ENCODE data around the gene NDUFB3. TPM values are rescaled to one million over a fixed set of nuclear protein-coding genes. Genes with fewer than 3 reads are reported as not detected.
"Not testable (repeated sequence)": the region's sequence is repeated elsewhere in the genome, so short reads cannot be mapped to it uniquely, and the experiment has no call there.

NDUFB3 gene
- total RNA-seq, 1 donor from 2014 or later, result 82.3 TPM

DNA sequence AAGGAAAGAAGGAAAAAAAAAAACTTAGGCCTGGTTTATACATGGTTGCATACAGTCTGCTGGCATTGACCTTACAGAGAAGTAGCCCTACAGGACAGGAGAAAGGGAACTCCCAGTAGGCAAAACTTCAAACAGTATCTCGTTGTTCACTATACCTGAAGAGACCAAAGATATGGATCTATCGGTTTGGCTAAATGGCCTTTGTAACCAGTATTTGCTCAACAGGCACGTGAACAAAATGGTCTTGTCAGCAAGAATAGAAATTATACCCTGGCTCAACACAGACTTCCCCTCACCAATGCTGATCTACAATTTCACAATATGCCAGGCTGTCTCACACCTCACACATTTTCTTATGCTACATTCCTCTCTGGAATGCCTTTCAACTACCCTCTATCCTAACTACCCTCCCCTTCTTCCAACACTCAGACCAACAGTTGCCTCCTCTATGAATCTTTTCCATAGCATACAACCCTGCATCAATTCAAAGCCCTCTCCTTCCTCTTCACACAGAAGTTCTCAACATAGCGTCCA lies 14.0 kb upstream of the NDUFB3 start:
- no peaks in the 10 kb centered on the region for H3K9me3 Mint-ChIP-seq (ENCODE audit: unreplicated experiment)
- peaks cover 1% of the 10 kb centered on the region for H3K27me3 Mint-ChIP-seq (ENCODE audit: unreplicated experiment)
- no peak for DNase-seq (ENCODE audit: low spot score)
- TF ChIP-seq, protein P1, sequence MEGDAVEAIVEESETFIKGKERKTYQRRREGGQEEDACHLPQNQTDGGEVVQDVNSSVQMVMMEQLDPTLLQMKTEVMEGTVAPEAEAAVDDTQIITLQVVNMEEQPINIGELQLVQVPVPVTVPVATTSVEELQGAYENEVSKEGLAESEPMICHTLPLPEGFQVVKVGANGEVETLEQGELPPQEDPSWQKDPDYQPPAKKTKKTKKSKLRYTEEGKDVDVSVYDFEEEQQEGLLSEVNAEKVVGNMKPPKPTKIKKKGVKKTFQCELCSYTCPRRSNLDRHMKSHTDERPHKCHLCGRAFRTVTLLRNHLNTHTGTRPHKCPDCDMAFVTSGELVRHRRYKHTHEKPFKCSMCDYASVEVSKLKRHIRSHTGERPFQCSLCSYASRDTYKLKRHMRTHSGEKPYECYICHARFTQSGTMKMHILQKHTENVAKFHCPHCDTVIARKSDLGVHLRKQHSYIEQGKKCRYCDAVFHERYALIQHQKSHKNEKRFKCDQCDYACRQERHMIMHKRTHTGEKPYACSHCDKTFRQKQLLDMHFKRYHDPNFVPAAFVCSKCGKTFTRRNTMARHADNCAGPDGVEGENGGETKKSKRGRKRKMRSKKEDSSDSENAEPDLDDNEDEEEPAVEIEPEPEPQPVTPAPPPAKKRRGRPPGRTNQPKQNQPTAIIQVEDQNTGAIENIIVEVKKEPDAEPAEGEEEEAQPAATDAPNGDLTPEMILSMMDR (IDR thresholded peaks at IDR 0.05; ENCODE audit: unreplicated experiment), result no peak
- peaks cover under 1% of the 10 kb centered on the region for H3K36me3 Mint-ChIP-seq (ENCODE audit: low read depth, unreplicated experiment)
- H3K4me1 Mint-ChIP-seq (ENCODE audit: unreplicated experiment), result peaks cover 3% of the 10 kb centered on the region
- no peak overlapping the region for H3K27ac Mint-ChIP-seq (ENCODE audit: unreplicated experiment)
- peak overlapping the region; percentile 2 for H3K4me3 Mint-ChIP-seq (ENCODE audit: unreplicated experiment)

DNA sequence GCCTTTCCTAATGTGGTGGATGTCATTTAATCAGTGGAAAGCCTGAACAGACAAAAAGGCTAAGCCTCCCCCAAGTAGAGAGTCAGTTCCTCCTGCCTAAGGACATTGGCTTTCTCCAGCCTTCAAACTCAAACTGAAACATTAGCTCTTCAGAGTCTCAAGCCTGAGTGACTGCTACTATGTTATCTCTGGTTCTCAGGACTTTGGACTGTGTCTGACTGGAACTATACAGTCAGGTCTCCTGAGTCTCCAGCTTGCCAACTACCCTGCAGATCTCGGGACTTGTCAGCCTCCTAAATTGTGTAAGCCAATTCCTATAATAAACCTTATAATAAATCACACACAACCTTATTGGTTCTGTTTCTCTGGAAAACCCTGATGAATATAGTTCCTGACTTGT lies 12.9 kb upstream of the NDUFB3 start:
- no peak for DNase-seq (ENCODE audit: low spot score)
- H3K9me3 Mint-ChIP-seq (ENCODE audit: unreplicated experiment), result no peaks in the 10 kb centered on the region
- no peak overlapping the region for H3K27ac Mint-ChIP-seq (ENCODE audit: unreplicated experiment)
- H3K27me3 Mint-ChIP-seq (ENCODE audit: unreplicated experiment), result peaks cover 1% of the 10 kb centered on the region
- no peak overlapping the region for H3K4me3 Mint-ChIP-seq (ENCODE audit: unreplicated experiment)
- H3K4me1 Mint-ChIP-seq (ENCODE audit: unreplicated experiment), result peaks cover 2% of the 10 kb centered on the region
- no peaks in the 10 kb centered on the region for H3K36me3 Mint-ChIP-seq (ENCODE audit: low read depth, unreplicated experiment)
- TF ChIP-seq, protein P1 (IDR thresholded peaks at IDR 0.05; ENCODE audit: unreplicated experiment), result no peak

DNA sequence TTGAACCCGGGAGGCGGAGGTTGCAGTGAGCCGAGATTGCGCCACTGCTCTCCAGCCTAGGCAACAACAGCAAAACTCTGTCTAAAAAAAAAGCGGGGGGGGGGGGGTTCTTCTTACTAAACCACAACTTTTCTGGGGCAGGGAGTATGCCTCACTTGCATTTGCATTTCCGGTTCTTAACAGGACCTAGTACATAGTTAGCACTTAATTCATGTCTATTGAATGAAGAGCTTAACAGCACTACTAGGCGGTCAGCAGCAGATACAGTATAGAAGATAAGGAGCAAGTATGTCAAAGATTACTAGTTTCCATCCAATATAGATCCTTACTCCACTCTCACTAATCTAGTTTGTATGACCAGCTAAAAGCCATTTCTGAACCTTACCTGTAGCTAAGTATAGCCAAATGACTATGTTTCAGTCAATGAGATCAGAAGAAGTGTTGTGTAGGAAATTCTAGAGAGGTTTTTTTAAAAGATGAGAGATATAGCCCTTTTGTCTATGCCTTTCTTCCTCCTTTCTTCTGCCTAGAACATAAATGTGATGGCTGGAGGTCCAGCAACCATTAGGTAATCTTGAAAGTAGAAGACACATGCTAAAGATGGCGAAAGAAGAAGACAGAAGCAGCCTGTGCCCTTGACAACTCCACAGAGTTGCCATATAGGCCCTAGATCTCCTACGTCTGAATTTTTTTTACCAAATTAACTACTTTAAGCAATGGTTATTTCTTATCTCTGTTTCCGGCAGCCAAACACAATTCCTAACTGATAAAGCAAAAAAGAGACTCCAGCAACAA lies 11.6 kb upstream of the NDUFB3 start:
- H3K36me3 Mint-ChIP-seq (ENCODE audit: low read depth, unreplicated experiment), result no peaks in the 10 kb centered on the region
- no peaks in the 10 kb centered on the region for H3K9me3 Mint-ChIP-seq (ENCODE audit: unreplicated experiment)
- DNase-seq (ENCODE audit: low spot score), result no peak
- H3K4me1 Mint-ChIP-seq (ENCODE audit: unreplicated experiment), result peaks cover 2% of the 10 kb centered on the region
- no peak overlapping the region for H3K4me3 Mint-ChIP-seq (ENCODE audit: unreplicated experiment)
- peaks cover under 1% of the 10 kb centered on the region for H3K27me3 Mint-ChIP-seq (ENCODE audit: unreplicated experiment)
- TF ChIP-seq, protein P1 (IDR thresholded peaks at IDR 0.05; ENCODE audit: unreplicated experiment), result no peak
- H3K27ac Mint-ChIP-seq (ENCODE audit: unreplicated experiment), result no peak overlapping the region

DNA sequence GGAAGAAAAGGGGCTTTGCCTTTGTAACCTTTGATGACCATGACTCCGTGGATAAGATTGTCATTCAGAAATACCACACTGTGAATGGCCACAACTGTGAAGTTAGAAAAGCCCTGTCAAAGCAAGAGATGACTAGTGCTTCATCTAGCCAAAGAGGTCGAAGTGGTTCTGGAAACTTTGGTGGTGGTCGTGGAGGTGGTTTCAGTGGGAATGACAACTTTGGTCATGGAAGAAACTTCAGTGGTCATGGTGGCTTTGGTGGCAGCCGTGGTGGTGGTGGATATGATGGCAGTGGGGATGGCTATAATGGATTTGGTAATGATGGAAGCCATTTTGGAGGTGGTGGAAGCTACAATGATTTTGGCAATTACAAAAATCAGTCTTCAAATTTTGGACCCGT lies 8.3 kb upstream of the NDUFB3 start:
- H3K4me3 Mint-ChIP-seq (ENCODE audit: unreplicated experiment); DNase-seq (ENCODE audit: low spot score); H3K9me3 Mint-ChIP-seq (ENCODE audit: unreplicated experiment); H3K4me1 Mint-ChIP-seq (ENCODE audit: unreplicated experiment); H3K36me3 Mint-ChIP-seq (ENCODE audit: low read depth, unreplicated experiment); H3K27me3 Mint-ChIP-seq (ENCODE audit: unreplicated experiment); H3K27ac Mint-ChIP-seq (ENCODE audit: unreplicated experiment): not testable (repeated sequence)

DNA sequence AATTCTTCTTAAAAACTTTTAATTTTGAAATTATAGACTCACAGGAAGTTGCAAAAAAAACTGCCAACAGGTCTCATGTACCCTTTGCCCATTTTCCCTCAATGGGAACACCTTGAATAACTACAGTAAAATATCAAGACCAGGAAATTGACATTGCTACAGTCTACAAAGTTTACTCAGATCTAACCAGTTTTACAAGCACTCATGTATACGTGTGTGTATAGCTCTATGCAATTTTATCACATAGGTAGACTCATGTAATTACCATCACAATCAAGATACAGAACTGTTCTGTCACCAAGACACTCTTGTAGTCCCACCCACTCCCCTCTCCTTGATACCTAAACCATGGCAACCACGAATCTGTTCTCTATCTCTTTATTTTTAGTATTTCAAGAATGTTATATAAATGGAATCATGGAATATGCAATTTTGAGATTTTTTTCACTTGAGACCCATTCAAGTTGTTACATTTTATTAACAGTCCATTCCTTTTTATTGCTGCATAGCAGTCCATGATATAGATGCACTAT lies 6.9 kb upstream of the NDUFB3 start:
- no peak overlapping the region for H3K27ac Mint-ChIP-seq (ENCODE audit: unreplicated experiment)
- H3K36me3 Mint-ChIP-seq (ENCODE audit: low read depth, unreplicated experiment), result no peaks in the 10 kb centered on the region
- H3K9me3 Mint-ChIP-seq (ENCODE audit: unreplicated experiment), result no peaks in the 10 kb centered on the region
- TF ChIP-seq, protein P1 (IDR thresholded peaks at IDR 0.05; ENCODE audit: unreplicated experiment), result no peak
- peaks cover 1% of the 10 kb centered on the region for H3K27me3 Mint-ChIP-seq (ENCODE audit: unreplicated experiment)
- no peak for DNase-seq (ENCODE audit: low spot score)
- no peak overlapping the region for H3K4me3 Mint-ChIP-seq (ENCODE audit: unreplicated experiment)
- peaks cover 11% of the 10 kb centered on the region for H3K4me1 Mint-ChIP-seq (ENCODE audit: unreplicated experiment)
